GM19467 (cell line): Measurements from ENCODE around the gene SLC22A2.
"Not testable (repeated sequence)": the region's sequence is repeated elsewhere in the genome, so short reads cannot be mapped to it uniquely, and the experiment has no call there.

Experiments used
- ATAC-seq: cut with Tn5 transposase; IDR thresholded peaks from one replicate; pipeline ENCODE4 v1.9.1; 2021; ENCODE audit warnings: mild to moderate bottlenecking, moderate library complexity; ENCODE audit not compliant: unreplicated experiment

SLC22A2 gene

DNA sequence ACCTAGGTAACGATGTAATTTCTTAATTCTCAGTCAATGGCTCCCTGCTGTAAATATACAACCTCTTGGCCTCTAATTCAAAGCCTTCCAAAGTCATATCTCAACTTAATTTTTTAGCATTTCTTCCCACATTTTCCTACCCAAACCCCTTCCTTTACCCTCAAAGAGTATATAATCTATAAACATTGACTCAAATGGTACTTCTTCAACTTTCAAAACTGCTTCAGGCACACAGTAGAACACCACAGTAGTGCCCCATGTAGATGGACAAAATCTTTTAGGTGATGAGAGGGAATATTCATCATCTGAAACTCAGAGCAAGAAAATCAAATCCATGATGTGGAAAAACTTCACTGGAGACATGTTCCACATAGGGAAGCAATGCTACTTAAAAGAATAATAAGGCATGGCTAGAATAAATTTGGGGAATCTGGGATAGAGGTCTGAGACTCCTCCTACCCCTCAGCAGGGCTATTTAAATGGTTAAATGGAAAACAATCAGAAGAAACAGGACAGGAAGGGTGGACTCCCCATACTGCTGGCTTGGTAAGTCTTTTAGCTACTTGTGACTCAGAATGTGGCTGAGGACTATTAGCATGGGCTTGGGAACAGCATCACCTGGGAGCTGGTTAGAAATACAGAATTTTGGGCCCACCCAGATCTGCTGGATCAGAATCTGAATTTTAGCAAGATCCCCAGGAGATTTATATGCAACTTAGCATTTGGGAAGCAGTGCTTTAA is 6.4 kb downstream of the SLC22A2 start:
- ATAC-seq = no peak

DNA sequence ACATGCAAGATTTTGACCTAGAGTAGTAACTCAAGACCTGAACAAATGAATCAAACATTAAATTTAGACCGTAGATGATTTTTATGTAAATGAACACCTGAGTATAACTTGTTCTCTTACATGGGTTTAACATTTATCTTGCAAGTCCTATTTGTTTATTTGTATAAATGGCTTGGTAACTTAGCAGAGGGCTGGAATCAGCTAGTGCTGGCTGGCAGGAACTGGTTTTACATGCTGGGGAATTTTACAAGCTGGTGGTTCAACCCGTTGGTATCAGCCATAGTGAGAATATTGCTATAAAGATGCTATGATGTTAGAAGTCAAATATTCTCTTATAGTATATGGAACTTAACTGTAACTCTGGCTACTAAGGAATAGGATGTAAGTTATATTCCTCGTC is 8.9 kb downstream of the SLC22A2 start:
- ATAC-seq = no peak

- no peak for ATAC-seq
Observed at GRCh38 chr6:160248538-160248937, 10.1 kb downstream of the SLC22A2 start.

- ATAC-seq = no peak
Observed at GRCh38 chr6:160247457-160247883, 11.2 kb downstream of the SLC22A2 start.

DNA sequence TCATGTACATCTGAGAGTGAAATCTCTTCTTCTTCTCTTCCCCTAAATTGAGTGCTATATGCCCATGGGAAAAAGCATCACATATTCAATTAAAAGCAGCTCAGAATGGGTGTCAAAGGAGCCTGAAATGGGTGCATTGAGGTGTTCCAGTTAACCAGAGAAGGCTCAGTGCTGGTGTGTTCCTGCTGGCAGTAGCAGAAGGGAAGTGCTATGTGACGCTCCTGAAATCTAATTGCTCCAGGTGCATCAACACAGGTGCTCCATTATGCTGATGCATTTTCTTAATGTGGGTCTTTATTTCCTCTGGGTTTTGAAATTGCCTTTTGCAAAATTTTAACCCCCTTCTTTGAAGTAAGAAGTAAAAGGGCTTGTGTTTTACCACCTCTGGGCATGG is 17.9 kb downstream of the SLC22A2 start:
- no peak for ATAC-seq

- ATAC-seq = no peak
Observed at GRCh38 chr6:160239929-160240690, 18.5 kb downstream of the SLC22A2 start.

- ATAC-seq = no peak
Observed at GRCh38 chr6:160238761-160239751, 19.6 kb downstream of the SLC22A2 start.

GRCh38 chr6:160238278-160238711 is 20.3 kb downstream of the SLC22A2 start:
- no peak for ATAC-seq

GRCh38 chr6:160237597-160238275 is 20.9 kb downstream of the SLC22A2 start:
- not testable (repeated sequence) for ATAC-seq

- ATAC-seq = not testable (repeated sequence)
Observed at GRCh38 chr6:160236235-160236872, 22.3 kb downstream of the SLC22A2 start.

DNA sequence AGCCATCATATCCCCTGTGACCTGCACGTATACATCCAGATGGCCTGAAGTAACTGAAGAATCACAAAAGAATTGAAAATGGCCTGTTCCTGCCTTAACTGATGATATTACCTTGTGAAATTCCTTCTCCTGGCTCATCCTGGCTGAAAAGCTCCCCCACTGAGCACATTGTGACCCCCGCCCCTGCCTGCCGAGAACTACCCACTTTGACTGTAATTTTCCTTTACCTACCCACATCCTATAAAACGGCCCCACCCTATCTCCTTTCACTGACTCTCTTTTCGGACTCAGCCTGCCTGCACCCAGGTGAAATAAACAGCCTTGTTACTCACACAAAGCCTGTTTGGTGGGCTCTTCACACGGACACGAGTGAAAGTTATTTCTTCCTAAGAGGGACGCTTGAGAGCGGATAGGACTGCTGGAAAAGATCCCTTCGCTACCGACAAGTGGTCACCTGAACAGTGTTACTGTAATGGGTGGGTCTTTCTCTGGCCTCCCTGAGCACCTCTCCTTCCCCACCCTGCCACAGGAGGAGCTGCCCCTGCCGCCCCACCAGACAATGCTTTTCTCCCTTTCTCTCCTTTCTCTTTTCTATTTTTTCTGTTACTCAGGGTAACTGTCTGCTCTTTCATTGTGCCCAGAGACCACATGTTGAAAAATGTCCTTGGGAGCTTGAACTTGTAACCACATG is 24.5 kb downstream of the SLC22A2 start:
- not testable (repeated sequence) for ATAC-seq

- no peak for ATAC-seq
Observed at GRCh38 chr6:160227769-160228161, 30.9 kb downstream of the SLC22A2 start.

DNA sequence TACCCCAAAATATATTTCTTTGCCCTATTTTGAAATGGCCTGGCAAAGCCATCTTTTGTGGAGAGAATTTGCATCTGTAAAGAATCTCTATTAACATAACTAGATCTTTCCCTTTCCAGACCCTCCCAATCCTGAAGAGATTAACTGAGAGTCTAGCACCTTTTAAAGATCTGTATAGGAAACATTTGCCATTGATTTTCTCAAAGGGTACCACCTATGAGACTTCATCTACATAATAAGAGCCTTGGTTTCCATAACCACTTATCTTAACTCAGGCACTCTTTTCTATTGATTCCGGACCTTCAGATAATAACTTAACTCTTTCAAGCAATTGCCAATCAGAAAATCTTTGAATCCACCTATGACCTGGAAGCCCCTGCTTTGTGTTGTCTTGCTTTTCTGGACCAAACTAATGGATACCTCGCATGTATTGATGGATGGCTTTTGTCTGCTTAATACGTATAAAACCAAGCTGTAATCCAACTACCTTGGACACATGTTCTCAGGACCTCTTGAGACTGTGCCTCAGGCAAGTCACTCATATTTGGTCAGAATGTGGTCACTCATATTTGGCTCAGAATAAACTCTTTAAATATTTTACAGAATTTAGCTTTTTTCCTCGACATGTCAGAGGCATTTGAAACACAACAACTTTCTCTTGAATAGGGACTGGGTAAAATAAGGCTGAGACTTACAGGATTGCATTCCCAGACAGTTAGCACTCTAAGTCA is 31.4 kb downstream of the SLC22A2 start:
- no peak for ATAC-seq

DNA sequence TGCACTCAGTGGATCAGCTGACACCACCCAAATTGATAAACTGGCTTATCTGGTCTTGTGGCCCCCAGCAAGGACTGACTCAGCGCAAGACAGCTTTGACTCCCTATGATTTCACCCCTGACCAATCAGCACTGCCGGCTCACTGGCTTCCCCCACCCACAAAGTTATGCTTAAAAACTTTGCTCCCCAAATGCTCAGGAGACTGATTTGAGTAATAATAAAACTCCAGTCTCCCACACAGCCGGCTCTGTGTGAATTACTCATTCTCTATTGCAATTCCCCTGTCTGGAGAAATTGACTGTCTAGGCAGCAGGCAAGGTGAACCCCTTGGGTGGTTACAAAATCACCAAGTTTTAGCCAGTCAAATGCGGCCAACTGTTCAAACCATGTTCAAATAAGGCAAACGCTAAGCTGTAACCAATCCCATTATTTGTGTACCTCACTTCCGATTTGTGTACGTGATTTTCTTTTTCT is 32.5 kb downstream of the SLC22A2 start:
- no peak for ATAC-seq

DNA sequence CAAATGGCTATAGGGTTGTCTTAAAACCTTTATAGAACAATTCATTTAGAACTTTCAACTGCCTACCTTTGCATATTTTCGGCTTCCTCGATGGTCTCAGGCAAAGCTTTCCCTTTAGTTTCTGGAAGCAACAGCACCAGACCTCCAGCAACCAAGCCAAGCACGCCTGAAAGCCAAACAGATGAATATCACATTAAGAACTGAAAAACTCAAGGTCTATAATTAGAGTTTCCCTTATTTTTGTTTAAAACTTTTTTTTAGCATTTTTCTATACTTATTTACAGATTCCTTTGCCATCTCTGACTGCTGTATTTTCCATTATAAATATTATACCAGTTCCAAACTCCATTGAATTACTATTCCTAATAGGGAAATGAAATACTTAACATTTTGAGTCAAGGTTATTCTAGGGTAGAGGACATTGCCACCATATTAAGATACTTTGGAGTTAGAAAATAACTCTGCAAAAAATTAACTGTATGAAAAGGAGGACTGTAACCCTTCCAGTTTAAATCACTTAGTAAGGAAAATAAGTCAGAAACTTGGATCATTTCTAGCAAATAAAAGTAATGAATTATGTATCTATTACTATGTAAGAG is 33.9 kb downstream of the SLC22A2 start:
- ATAC-seq = no peak

- no peak for ATAC-seq
Observed at GRCh38 chr6:160222491-160222890, 36.1 kb downstream of the SLC22A2 start.

GRCh38 chr6:160221918-160222317 is 36.7 kb downstream of the SLC22A2 start:
- ATAC-seq = no peak

- ATAC-seq = peak; percentile 74
Observed at GRCh38 chr6:160221423-160221822, 37.2 kb downstream of the SLC22A2 start.
